ENCODE data around the gene KLHL25. TPM values are rescaled to one million over a fixed set of nuclear protein-coding genes. Genes with fewer than 3 reads are reported as not detected.

The KLHL25 gene
- total RNA-seq, 4 donors from 2014 or later: 8.8 to 21.3 (median 11.8) TPM

- H3K4me1 ChIP-seq: peaks cover 0 to 82% (median 21%) of the 10 kb centered on the region in 3 donors
- 80 to 81% methylated on average over 1 to 2 of the region's 13 CpGs for WGBS, 2 donors (ENCODE audit: low coverage in 1 of 2)
- ATAC-seq: no peak
- no peaks in the 10 kb centered on the region for H3K27me3 ChIP-seq
- no peak overlapping the region for H3K27ac ChIP-seq
- no peak overlapping the region for H3K4me3 ChIP-seq
- H3K36me3 ChIP-seq: peaks cover 0 to 31% of the 10 kb centered on the region in 2 donors
- TF ChIP-seq CTCF (IDR thresholded peaks at IDR 0.05): no peak
- TF ChIP-seq POLR2AphosphoS5 (IDR thresholded peaks at IDR 0.05): no peak
- no peak for TF ChIP-seq EP300 (IDR thresholded peaks at IDR 0.05)
- TF ChIP-seq POLR2A (IDR thresholded peaks at IDR 0.05): no peak
- H3K9me3 ChIP-seq: no peaks in the 10 kb centered on the region
Measured at GRCh38 chr15:85759376-85759775, 35.3 kb downstream of the KLHL25 start.

- Histone ChIP-seq H3K27me3 (no peaks in the 10 kb centered on the region), H3K4me1 (peaks cover 0 to 75% (median 16%) of the 10 kb centered on the region in 3 donors), H3K4me3 (no peak overlapping the region), H3K36me3 (peaks cover 0 to 31% of the 10 kb centered on the region in 2 donors), H3K27ac (no peak overlapping the region), H3K9me3 (no peaks in the 10 kb centered on the region)
- no peak for TF ChIP-seq POLR2AphosphoS5 (IDR thresholded peaks at IDR 0.05)
- no peak for TF ChIP-seq EP300 (IDR thresholded peaks at IDR 0.05)
- no peak for TF ChIP-seq CTCF (IDR thresholded peaks at IDR 0.05)
- 98 to 100% methylated on average over 3 to 8 of the region's 21 CpGs for WGBS, 2 donors (ENCODE audit: low coverage in 1 of 2)
- no peak for ATAC-seq
Measured at GRCh38 chr15:85758655-85758978, 36.1 kb downstream of the KLHL25 start.

GRCh38 chr15:85757939-85758654, 36.6 kb downstream of the KLHL25 start:
- Histone ChIP-seq H3K9me3 (no peaks in the 10 kb centered on the region), H3K36me3 (peaks cover 0 to 31% of the 10 kb centered on the region in 2 donors), H3K27ac (no peak overlapping the region), H3K27me3 (no peaks in the 10 kb centered on the region), H3K4me1 (peaks cover 0 to 70% (median 15%) of the 10 kb centered on the region in 3 donors), H3K4me3 (no peak overlapping the region)
- ATAC-seq: no peak
- TF ChIP-seq CTCF (IDR thresholded peaks at IDR 0.05) (no peak), POLR2A (IDR thresholded peaks at IDR 0.05) (no peak), EP300 (IDR thresholded peaks at IDR 0.05) (no peak), POLR2AphosphoS5 (IDR thresholded peaks at IDR 0.05) (no peak)
- WGBS, 2 donors (ENCODE audit: low coverage in 1 of 2): 40 to 91% methylated on average over 1 to 4 of the region's 17 CpGs

GRCh38 chr15:85757073-85757938, 37.4 kb downstream of the KLHL25 start:
- H3K36me3 ChIP-seq: peaks cover 0 to 31% of the 10 kb centered on the region in 2 donors
- no peak overlapping the region for H3K4me3 ChIP-seq
- H3K4me1 ChIP-seq: peaks cover 0 to 70% (median 16%) of the 10 kb centered on the region in 3 donors
- no peaks in the 10 kb centered on the region for H3K9me3 ChIP-seq
- WGBS, 2 donors (ENCODE audit: low coverage in 1 of 2): 87 to 92% methylated on average over 2 to 4 of the region's 13 CpGs
- H3K27me3 ChIP-seq: no peaks in the 10 kb centered on the region
- no peak overlapping the region for H3K27ac ChIP-seq
- ATAC-seq: no peak
- TF ChIP-seq CTCF (IDR thresholded peaks at IDR 0.05) (no peak), POLR2AphosphoS5 (IDR thresholded peaks at IDR 0.05) (no peak), EP300 (IDR thresholded peaks at IDR 0.05) (no peak), POLR2A (IDR thresholded peaks at IDR 0.05) (no peak)
